ENCODE measurements around the gene CALHM6. TPM values are rescaled to one million over a fixed set of nuclear protein-coding genes. Genes with fewer than 3 reads are reported as not detected.

The CALHM6 gene
- total and polyA plus RNA-seq, 2 of the 8 experiments (the other 6 are each of a cell fraction or from before 2014, with no cell fraction given), result 0.93 to 1.8 TPM

DNA sequence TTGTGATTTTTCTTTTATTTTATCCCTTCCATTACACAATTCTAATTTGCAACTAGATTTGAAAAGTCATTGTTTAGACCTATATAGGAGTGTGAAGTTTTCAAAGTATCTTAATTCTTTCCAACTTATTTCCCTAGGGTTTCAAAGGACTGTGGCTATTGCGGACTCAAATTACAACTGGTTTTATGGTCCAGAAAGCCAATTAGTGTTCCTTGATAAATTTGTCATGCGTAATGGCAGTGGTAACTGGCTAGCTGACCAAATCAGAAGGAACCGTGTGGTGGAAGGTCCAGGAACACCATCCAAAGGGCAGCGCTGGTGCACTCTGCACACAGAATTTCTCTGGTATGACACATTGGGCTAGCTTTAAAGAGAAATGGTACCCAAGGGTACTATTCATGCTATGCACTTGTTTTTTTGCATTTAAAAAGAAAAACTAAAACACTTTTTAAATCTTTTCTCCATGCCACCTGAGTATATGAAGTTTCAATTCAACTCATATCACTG, 27.9 kb upstream of the CALHM6 start (continued):
- TF ChIP-seq, protein P1, sequence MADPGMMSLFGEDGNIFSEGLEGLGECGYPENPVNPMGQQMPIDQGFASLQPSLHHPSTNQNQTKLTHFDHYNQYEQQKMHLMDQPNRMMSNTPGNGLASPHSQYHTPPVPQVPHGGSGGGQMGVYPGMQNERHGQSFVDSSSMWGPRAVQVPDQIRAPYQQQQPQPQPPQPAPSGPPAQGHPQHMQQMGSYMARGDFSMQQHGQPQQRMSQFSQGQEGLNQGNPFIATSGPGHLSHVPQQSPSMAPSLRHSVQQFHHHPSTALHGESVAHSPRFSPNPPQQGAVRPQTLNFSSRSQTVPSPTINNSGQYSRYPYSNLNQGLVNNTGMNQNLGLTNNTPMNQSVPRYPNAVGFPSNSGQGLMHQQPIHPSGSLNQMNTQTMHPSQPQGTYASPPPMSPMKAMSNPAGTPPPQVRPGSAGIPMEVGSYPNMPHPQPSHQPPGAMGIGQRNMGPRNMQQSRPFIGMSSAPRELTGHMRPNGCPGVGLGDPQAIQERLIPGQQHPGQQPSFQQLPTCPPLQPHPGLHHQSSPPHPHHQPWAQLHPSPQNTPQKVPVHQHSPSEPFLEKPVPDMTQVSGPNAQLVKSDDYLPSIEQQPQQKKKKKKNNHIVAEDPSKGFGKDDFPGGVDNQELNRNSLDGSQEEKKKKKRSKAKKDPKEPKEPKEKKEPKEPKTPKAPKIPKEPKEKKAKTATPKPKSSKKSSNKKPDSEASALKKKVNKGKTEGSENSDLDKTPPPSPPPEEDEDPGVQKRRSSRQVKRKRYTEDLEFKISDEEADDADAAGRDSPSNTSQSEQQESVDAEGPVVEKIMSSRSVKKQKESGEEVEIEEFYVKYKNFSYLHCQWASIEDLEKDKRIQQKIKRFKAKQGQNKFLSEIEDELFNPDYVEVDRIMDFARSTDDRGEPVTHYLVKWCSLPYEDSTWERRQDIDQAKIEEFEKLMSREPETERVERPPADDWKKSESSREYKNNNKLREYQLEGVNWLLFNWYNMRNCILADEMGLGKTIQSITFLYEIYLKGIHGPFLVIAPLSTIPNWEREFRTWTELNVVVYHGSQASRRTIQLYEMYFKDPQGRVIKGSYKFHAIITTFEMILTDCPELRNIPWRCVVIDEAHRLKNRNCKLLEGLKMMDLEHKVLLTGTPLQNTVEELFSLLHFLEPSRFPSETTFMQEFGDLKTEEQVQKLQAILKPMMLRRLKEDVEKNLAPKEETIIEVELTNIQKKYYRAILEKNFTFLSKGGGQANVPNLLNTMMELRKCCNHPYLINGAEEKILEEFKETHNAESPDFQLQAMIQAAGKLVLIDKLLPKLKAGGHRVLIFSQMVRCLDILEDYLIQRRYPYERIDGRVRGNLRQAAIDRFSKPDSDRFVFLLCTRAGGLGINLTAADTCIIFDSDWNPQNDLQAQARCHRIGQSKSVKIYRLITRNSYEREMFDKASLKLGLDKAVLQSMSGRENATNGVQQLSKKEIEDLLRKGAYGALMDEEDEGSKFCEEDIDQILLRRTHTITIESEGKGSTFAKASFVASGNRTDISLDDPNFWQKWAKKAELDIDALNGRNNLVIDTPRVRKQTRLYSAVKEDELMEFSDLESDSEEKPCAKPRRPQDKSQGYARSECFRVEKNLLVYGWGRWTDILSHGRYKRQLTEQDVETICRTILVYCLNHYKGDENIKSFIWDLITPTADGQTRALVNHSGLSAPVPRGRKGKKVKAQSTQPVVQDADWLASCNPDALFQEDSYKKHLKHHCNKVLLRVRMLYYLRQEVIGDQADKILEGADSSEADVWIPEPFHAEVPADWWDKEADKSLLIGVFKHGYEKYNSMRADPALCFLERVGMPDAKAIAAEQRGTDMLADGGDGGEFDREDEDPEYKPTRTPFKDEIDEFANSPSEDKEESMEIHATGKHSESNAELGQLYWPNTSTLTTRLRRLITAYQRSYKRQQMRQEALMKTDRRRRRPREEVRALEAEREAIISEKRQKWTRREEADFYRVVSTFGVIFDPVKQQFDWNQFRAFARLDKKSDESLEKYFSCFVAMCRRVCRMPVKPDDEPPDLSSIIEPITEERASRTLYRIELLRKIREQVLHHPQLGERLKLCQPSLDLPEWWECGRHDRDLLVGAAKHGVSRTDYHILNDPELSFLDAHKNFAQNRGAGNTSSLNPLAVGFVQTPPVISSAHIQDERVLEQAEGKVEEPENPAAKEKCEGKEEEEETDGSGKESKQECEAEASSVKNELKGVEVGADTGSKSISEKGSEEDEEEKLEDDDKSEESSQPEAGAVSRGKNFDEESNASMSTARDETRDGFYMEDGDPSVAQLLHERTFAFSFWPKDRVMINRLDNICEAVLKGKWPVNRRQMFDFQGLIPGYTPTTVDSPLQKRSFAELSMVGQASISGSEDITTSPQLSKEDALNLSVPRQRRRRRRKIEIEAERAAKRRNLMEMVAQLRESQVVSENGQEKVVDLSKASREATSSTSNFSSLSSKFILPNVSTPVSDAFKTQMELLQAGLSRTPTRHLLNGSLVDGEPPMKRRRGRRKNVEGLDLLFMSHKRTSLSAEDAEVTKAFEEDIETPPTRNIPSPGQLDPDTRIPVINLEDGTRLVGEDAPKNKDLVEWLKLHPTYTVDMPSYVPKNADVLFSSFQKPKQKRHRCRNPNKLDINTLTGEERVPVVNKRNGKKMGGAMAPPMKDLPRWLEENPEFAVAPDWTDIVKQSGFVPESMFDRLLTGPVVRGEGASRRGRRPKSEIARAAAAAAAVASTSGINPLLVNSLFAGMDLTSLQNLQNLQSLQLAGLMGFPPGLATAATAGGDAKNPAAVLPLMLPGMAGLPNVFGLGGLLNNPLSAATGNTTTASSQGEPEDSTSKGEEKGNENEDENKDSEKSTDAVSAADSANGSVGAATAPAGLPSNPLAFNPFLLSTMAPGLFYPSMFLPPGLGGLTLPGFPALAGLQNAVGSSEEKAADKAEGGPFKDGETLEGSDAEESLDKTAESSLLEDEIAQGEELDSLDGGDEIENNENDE (IDR thresholded peaks at IDR 0.05; ENCODE audit: insufficient replicate concordance, low read length), result no peak
- no peak for TF ChIP-seq JUND (IDR thresholded peaks at IDR 0.05; ENCODE audit: low read length)
- TF ChIP-seq, protein P2, sequence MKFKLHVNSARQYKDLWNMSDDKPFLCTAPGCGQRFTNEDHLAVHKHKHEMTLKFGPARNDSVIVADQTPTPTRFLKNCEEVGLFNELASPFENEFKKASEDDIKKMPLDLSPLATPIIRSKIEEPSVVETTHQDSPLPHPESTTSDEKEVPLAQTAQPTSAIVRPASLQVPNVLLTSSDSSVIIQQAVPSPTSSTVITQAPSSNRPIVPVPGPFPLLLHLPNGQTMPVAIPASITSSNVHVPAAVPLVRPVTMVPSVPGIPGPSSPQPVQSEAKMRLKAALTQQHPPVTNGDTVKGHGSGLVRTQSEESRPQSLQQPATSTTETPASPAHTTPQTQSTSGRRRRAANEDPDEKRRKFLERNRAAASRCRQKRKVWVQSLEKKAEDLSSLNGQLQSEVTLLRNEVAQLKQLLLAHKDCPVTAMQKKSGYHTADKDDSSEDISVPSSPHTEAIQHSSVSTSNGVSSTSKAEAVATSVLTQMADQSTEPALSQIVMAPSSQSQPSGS (IDR thresholded peaks at IDR 0.05; ENCODE audit: low read length), result no peak
- no peak for TF ChIP-seq RXRA (IDR thresholded peaks at IDR 0.05; ENCODE audit: insufficient read depth, low read depth, low read length)
- no peak for TF ChIP-seq RAD21 (IDR thresholded peaks at IDR 0.05 in 1 of 2, conservative IDR thresholded peaks at IDR 0.05 in 1 of 2; ENCODE audit: low read depth in 2 of 2, low read length in 2 of 2)
- TF ChIP-seq KDM1A (IDR thresholded peaks at IDR 0.05; ENCODE audit: borderline replicate concordance, low read length), result no peak
- no peak for TF ChIP-seq KDM4A (IDR thresholded peaks at IDR 0.05; ENCODE audit: low read depth, low read length, severe bottlenecking)
- TF ChIP-seq CHD1 (IDR thresholded peaks at IDR 0.05; ENCODE audit: low read depth, low read length), result no peak
- no peak for TF ChIP-seq KDM5A (IDR thresholded peaks at IDR 0.05; ENCODE audit: low read length)

Data from H1 (cell line).